Muscle of leg (tissue), 16 donors: ENCODE results near the gene TAS2R1. TPM values are rescaled to one million over a fixed set of nuclear protein-coding genes. Genes with fewer than 3 reads are reported as not detected.

ENCODE experiments used
- DNase-seq: peaks from one replicate; pipeline ENCODE4 v3.0.0; 2013
- H3K27ac ChIP-seq: one replicate; pipeline ENCODE4 v1.5.1; 2013; ENCODE audit warnings: mild to moderate bottlenecking, low read length, control low read depth
- H3K27me3 ChIP-seq: one replicate; pipeline ENCODE4 v1.6.1; 2013; ENCODE audit warnings: low read length; ENCODE audit not compliant: control insufficient read depth, insufficient read depth
- H3K36me3 ChIP-seq: one replicate; pipeline ENCODE4 v1.6.1; 2013; ENCODE audit warnings: low read length; ENCODE audit not compliant: control insufficient read depth, insufficient read depth
- H3K4me1 ChIP-seq: one replicate; pipeline ENCODE4 v1.6.1; 2013; ENCODE audit warnings: low read length; ENCODE audit not compliant: control insufficient read depth, insufficient read depth
- H3K4me3 ChIP-seq: one replicate; pipeline ENCODE4 v1.5.1; 2013; ENCODE audit warnings: low read length, control low read depth
- H3K9me3 ChIP-seq: replicated peaks from 2 replicates; pipeline ENCODE4 v1.6.1; 2013; ENCODE audit warnings: low read depth, low read length; ENCODE audit not compliant: control insufficient read depth
- WGBS: methylation state at CpG from one replicate; pipeline ENCODE4 v1.1.5; 2013; ENCODE audit warnings: missing lambda C conversion rate; ENCODE audit not compliant: insufficient coverage; 5-methylcytosine and 5-hydroxymethylcytosine counted together
- long read RNA-seq, 11 donors: transcript quantifications; one replicate each; lab custom pipeline, GENCODE V29; 2026
- polyA plus RNA-seq, 8 donors: library from polyadenylated mRNA; unstranded; fragments of 120-200 nt; gene quantifications; one replicate each; pipeline versions ENCODE4 v1.2.1 to v1.2.3, GENCODE V29; 2013; ENCODE audit warnings: inconsistent platforms in 1 of 8, low replicate concordance in 1 of 8; ENCODE audit not compliant: insufficient read length in 8 of 8, insufficient read depth in 1 of 8
- total RNA-seq: library from RNA; stranded (reverse); fragments of 120-200 nt; gene quantifications from one replicate; pipeline ENCODE4 v1.2.4, GENCODE V29; 2013

TAS2R1 gene
- total RNA-seq (not detected), polyA plus RNA-seq (under 1 TPM in 4 of 8 donors, not detected in 4; 0.10 to 0.93 (median 0.32) TPM)
- long read RNA-seq, donor 1 = 0 reads
- long read RNA-seq, donor 2 = 0 reads
- long read RNA-seq, donor 3 = 0 reads
- long read RNA-seq, donor 4 = 0 reads
- long read RNA-seq, donor 5 = 0 reads
- long read RNA-seq, donor 6 = 0 reads
- long read RNA-seq, donor 7 = 0 reads
- long read RNA-seq, donor 8 = 0 reads
- long read RNA-seq, donor 9 = 0 reads
- long read RNA-seq, donor 10 = 0 reads
- long read RNA-seq, donor 11 = 0 reads

- Histone ChIP-seq H3K4me1 (no peaks in the 10 kb centered on the region), H3K27ac (no peak within 1 kb of the TSS), H3K36me3 (no peaks in the 10 kb centered on the region), H3K27me3 (no peaks in the 10 kb centered on the region), H3K9me3 (no peaks in the 10 kb centered on the region), H3K4me3 (no peak within 1 kb of the TSS)
- no CpG with 5 or more reads among the region's 1 CpG for WGBS
- no peak for DNase-seq
These were observed at the start of gene TAS2R1 for GRCh38 chr5:9630251-9630650. TAS2R1 (minus strand) TSS chr5:9630351; CDS start chr5:9630032, 319 bp downstream.

- H3K4me1 ChIP-seq = no peaks in the 10 kb centered on the region
- H3K27ac ChIP-seq = no peak overlapping the region
- no peak for DNase-seq
- H3K27me3 ChIP-seq = no peaks in the 10 kb centered on the region
- H3K9me3 ChIP-seq = peaks cover 3% of the 10 kb centered on the region
- no CpG with 5 or more reads among the region's 1 CpG for WGBS
- H3K4me3 ChIP-seq = no peak overlapping the region
- no peaks in the 10 kb centered on the region for H3K36me3 ChIP-seq
These were observed 40.2 kb upstream of the TAS2R1 start for GRCh38 chr5:9670371-9670770.

GRCh38 chr5:9667906-9668305 is 37.8 kb upstream of the TAS2R1 start:
- WGBS = no CpG with 5 or more reads among the region's 2 CpGs
- H3K4me1 ChIP-seq = no peaks in the 10 kb centered on the region
- H3K4me3 ChIP-seq = no peak overlapping the region
- no peaks in the 10 kb centered on the region for H3K36me3 ChIP-seq
- no peak for DNase-seq
- peaks cover 3% of the 10 kb centered on the region for H3K9me3 ChIP-seq
- no peaks in the 10 kb centered on the region for H3K27me3 ChIP-seq
- no peak overlapping the region for H3K27ac ChIP-seq

GRCh38 chr5:9663891-9664290 is 33.7 kb upstream of the TAS2R1 start:
- H3K27me3 ChIP-seq = no peaks in the 10 kb centered on the region
- WGBS = no CpG with 5 or more reads among the region's 6 CpGs
- H3K4me3 ChIP-seq = no peak overlapping the region
- H3K27ac ChIP-seq = no peak overlapping the region
- DNase-seq = no peak
- H3K4me1 ChIP-seq = no peaks in the 10 kb centered on the region
- peaks cover 2% of the 10 kb centered on the region for H3K9me3 ChIP-seq
- no peaks in the 10 kb centered on the region for H3K36me3 ChIP-seq

GRCh38 chr5:9661316-9662015 is 31.3 kb upstream of the TAS2R1 start:
- no CpG with 5 or more reads among the region's 6 CpGs for WGBS
- peaks cover 2% of the 10 kb centered on the region for H3K9me3 ChIP-seq
- no peak overlapping the region for H3K4me3 ChIP-seq
- H3K27me3 ChIP-seq = no peaks in the 10 kb centered on the region
- H3K36me3 ChIP-seq = no peaks in the 10 kb centered on the region
- DNase-seq = peak; percentile 13
- H3K27ac ChIP-seq = no peak overlapping the region
- H3K4me1 ChIP-seq = no peaks in the 10 kb centered on the region

GRCh38 chr5:9658706-9659105 is 28.6 kb upstream of the TAS2R1 start:
- DNase-seq = peak; percentile 6
- no CpG with 5 or more reads among the region's 2 CpGs for WGBS
- H3K4me1 ChIP-seq = no peaks in the 10 kb centered on the region

GRCh38 chr5:9657819-9658218 is 27.7 kb upstream of the TAS2R1 start:
- no peak overlapping the region for H3K4me3 ChIP-seq
- DNase-seq = no peak
- H3K9me3 ChIP-seq = peaks cover 2% of the 10 kb centered on the region
- no peak overlapping the region for H3K27ac ChIP-seq
- no peaks in the 10 kb centered on the region for H3K4me1 ChIP-seq
- H3K36me3 ChIP-seq = no peaks in the 10 kb centered on the region
- no CpG with 5 or more reads among the region's 1 CpG for WGBS
- H3K27me3 ChIP-seq = no peaks in the 10 kb centered on the region

More at GRCh38 chr5:9658706-9659105, 28.6 kb upstream of the TAS2R1 start:
- H3K4me3 ChIP-seq = no peak overlapping the region
- H3K36me3 ChIP-seq = no peaks in the 10 kb centered on the region
- no peaks in the 10 kb centered on the region for H3K27me3 ChIP-seq
- H3K9me3 ChIP-seq = peaks cover 2% of the 10 kb centered on the region
- H3K27ac ChIP-seq = no peak overlapping the region

- no peak overlapping the region for H3K4me3 ChIP-seq
- no CpG with 5 or more reads among the region's 1 CpG for WGBS
- no peak overlapping the region for H3K27ac ChIP-seq
- no peaks in the 10 kb centered on the region for H3K36me3 ChIP-seq
- H3K27me3 ChIP-seq = no peaks in the 10 kb centered on the region
- no peak for DNase-seq
- peaks cover under 1% of the 10 kb centered on the region for H3K9me3 ChIP-seq
- no peaks in the 10 kb centered on the region for H3K4me1 ChIP-seq
These were observed 25.5 kb upstream of the TAS2R1 start for GRCh38 chr5:9655641-9656040.

- H3K4me3 ChIP-seq = no peak overlapping the region
- H3K27me3 ChIP-seq = no peaks in the 10 kb centered on the region
- no peaks in the 10 kb centered on the region for H3K36me3 ChIP-seq
- H3K4me1 ChIP-seq = no peaks in the 10 kb centered on the region
- no peaks in the 10 kb centered on the region for H3K9me3 ChIP-seq
- no peak for DNase-seq
- H3K27ac ChIP-seq = no peak overlapping the region
These were observed 24.7 kb upstream of the TAS2R1 start for GRCh38 chr5:9654886-9655285.

- Histone ChIP-seq H3K27me3 (no peaks in the 10 kb centered on the region), H3K9me3 (no peaks in the 10 kb centered on the region), H3K4me1 (no peaks in the 10 kb centered on the region), H3K27ac (no peak overlapping the region), H3K36me3 (no peaks in the 10 kb centered on the region), H3K4me3 (no peak overlapping the region)
- DNase-seq = peak; percentile 87
- WGBS = no CpG with 5 or more reads among the region's 2 CpGs
These were observed 23.7 kb upstream of the TAS2R1 start for GRCh38 chr5:9653811-9654210.
